HG03442 (cell line): Measurements from ENCODE around the gene MARCHF5.
"Not testable (repeated sequence)": the region's sequence is repeated elsewhere in the genome, so short reads cannot be mapped to it uniquely, and the experiment has no call there.

Source experiments
- ATAC-seq: cut with Tn5 transposase; IDR thresholded peaks from one replicate; pipeline ENCODE4 v1.9.1; 2021; ENCODE audit warnings: mild to moderate bottlenecking, moderate library complexity; ENCODE audit not compliant: unreplicated experiment

MARCHF5 gene

DNA sequence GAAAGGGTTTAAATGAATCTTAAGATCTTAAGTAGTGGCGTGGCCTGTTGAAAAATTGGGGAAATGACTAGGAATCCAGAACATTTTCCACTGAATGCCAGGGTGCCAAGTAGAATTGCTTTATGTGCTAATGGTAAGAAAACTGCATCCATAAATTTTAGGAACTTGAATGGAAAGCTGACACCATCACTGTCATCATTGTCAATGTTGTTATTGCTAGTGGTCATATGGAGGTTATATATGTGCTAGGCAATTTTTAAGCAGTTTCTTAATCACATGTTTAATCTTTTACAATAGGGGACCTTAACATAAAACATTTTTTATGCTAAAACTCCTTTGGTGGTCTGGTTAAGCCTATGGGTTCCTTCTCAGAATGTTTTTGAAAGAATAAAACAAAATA lies 13.1 kb downstream of the MARCHF5 start:
- ATAC-seq = no peak

- no peak for ATAC-seq
Measured at GRCh38 chr10:92305133-92306072, 14.4 kb downstream of the MARCHF5 start.

DNA sequence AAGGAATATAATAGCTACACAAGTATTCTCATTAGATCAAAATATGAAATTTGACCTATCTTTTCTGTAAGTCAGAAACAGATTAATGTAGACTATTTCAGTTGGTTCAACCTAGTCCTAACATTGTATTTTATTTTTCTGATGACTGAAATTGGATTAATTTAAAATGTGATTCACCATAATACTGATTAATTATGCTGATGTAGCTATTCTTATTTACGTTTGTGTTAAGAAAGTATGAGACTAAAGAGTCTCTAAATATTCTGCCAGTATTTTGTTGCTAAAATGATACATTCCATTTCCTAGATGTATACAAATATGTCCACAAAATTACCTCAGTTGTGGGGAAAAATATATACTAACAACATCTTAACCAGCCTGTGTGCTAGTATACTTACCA lies 18.3 kb downstream of the MARCHF5 start:
- no peak for ATAC-seq

DNA sequence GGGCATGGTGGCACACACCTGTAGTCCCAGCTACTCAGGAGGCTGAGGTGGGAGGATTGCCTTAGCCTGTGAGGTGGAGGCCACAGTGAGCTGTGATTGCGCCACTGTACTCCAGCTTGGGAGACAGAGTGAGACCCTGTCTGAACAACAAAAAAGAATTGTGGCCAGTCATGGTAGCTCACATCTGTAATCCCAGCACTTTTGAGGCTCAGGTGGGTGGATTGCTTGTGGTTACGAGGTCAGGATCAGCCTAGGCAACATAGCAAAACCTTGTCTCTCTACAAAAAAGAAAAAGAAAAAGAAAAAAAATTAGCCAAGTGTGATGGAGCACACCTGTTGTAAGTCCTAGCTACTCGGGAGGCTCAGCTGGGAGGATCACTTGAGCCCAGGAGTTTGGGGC lies 22.8 kb downstream of the MARCHF5 start:
- ATAC-seq = no peak

DNA sequence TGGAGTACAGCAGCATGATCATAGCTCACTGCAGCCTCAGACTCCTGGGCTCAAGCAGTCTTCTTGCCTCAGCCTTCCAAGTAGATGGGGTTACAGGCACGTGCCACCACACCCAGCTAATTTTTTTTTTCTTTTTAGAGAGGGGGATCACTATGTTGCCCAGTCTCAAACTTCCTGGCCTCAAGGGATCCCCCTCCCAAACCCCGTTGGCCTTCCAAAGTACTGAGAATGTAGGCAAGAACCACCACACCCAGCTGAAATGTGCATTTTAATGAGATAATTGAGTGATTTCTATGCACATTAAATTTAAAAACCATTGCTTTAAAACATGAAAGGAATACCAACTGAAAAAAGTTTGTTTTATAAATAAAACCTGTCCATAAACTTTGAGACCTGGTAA lies 25.6 kb downstream of the MARCHF5 start:
- ATAC-seq = no peak

- ATAC-seq = no peak
Measured at GRCh38 chr10:92323079-92323478, 32.1 kb downstream of the MARCHF5 start.

GRCh38 chr10:92327445-92328433 lies 36.8 kb downstream of the MARCHF5 start:
- ATAC-seq = no peak

- no peak for ATAC-seq
Measured at GRCh38 chr10:92328993-92329392, 38.0 kb downstream of the MARCHF5 start.

GRCh38 chr10:92329927-92330326 lies 39.0 kb downstream of the MARCHF5 start:
- not testable (repeated sequence) for ATAC-seq

- ATAC-seq = no peak
Measured at GRCh38 chr10:92342796-92343195, 51.8 kb downstream of the MARCHF5 start.

- ATAC-seq = not testable (repeated sequence)
Measured at GRCh38 chr10:92345575-92345974, 54.6 kb downstream of the MARCHF5 start.

DNA sequence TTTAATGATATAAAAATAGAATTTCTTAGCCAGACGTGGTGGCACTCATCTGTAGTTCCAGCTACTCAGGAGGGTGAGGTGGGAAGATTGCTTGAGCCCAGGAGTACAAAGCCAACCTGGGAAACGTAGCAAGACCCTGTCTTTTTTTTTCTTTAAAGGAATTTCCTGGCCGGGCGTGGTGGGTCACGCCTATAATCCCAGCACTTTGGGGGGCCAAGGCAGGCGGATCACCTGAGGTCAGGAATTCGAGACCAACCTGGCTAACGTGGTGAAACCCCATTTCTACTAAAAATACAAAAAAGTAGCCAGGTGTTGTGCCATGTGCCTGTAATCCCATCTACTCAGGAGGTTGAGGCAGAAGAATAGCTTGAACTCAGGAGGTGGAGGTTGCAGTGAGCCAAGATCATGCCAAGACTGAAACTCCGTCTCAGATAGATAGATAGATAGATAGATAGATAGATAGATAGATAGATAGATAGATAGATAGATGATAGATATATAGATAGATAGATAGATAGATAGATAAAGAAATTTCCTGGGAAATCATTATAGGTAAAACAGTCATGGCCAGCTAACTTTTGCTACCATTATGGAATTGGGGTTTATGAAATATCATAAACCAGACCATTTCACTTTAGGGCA lies 56.2 kb downstream of the MARCHF5 start:
- not testable (repeated sequence) for ATAC-seq

- ATAC-seq = no peak
Measured at GRCh38 chr10:92350411-92350810, 59.4 kb downstream of the MARCHF5 start.

DNA sequence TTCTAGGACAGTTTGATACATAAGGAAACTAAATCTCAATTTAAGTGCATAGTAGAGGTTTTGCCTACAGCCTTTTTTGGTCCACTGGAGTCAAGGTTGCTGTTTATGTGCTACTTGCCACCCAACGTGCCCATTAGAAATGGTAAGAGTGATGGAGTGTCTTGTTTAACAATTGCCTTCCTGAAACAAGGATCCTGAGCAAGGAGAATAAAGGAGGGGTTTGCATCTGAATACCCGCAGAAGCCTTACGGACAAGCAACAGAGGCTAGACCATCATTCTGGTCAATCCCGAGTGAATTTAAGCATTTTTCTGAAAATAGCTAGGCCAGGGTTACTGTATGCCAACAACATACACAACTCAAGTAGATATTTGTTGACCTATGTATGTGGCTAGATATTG lies 63.6 kb downstream of the MARCHF5 start:
- no peak for ATAC-seq

- ATAC-seq = no peak
Measured at GRCh38 chr10:92356041-92356440, 65.1 kb downstream of the MARCHF5 start.

- no peak for ATAC-seq
Measured at GRCh38 chr10:92363498-92363897, 72.5 kb downstream of the MARCHF5 start.

- ATAC-seq = no peak
Measured at GRCh38 chr10:92366412-92367021, 75.5 kb downstream of the MARCHF5 start.

DNA sequence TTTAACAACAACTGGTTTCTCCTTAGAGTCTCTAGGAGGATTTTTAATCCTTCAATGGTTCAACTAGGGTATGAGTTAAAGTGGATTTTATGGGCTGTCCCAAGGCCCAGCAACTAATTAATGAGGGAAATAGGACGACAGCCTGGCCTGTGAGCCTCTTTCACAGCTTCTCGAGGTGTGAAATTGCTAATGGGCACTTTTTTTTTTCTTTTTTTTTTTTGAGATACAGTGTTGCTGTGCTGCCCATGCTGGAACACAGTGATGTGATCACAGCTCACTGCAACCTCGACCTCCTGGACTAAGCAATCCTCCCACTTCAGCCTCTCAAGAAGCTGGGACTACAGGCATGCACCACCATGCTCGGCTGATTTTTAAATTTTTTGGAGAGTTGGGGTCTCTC lies 87.0 kb downstream of the MARCHF5 start:
- ATAC-seq = no peak

DNA sequence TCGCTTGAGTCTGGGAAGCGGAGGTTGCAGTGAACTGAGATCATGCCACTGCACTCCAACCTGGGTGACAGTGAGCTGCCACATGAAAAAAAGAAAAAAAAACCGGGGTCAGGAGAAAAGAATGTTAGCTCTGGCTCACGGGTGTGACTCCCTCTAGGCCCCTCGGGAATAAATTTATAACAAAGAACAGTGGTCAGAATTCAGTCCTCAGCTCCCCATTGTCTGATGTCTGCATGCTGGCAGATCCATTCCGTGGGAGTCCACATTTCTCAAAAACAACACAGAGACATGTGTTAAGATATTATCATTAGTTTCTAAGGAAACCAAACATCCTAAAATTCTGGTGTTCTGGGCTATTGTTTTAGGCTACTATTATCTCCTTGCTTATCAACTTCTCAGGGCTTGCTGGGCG lies 90.6 kb downstream of the MARCHF5 start:
- no peak for ATAC-seq

DNA sequence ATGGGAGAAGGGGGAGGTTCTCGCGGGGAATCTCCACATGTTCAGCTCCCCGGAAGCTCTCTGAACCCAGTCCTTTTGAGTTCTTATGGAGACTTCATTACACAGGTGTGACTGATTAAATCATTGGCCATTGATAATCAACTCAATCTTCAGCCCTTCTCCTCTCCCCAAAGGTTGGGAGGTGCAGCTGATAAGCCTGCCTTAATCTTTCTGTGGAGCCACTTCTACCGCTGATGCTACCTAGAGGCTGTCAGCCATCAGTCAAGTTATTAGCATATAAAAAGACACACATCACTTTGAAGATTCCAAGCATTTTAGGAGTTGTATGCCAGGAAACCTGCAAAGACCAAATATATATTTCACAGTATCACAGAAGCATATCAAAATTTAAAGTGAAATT lies 91.7 kb downstream of the MARCHF5 start:
- no peak for ATAC-seq

GRCh38 chr10:92384741-92385140 lies 93.8 kb downstream of the MARCHF5 start:
- ATAC-seq = no peak
